ENCODE results near the gene NANP. TPM values are rescaled to one million over a fixed set of nuclear protein-coding genes. Genes with fewer than 3 reads are reported as not detected.

The NANP gene
- total RNA-seq, 1 experiment from 2014 or later, result 2.5 TPM

DNA sequence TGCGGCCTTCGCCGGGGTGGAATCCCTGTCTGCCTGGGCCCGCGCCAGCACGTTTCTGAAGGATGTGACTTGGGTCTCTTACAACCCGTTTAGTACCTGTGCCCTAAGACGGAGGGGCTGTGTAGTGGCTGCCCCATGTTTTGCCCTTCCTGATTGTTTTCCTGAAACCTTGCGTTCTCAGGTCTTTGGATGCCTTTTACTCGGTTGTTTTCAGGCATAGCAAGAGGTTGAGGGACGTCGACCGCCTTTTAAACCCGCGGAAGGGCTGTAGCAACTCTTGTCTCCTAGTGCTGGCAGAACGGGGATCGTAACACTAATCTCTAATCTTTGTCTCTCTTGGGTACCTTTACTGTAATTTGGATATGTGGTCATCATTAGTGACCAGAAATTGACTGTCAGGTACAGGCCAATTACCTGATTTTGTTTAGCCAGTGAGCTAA lies 706 bp upstream of the NANP start:
- intact Hi-C loops (cut with micrococcal nuclease; ENCODE audit: unreplicated experiment), result no loop called here
- Mint-ChIP-seq H3K27ac (ENCODE audit: unreplicated experiment) (peak overlapping the region; percentile 36), H3K27me3 (ENCODE audit: unreplicated experiment) (no peaks in the 10 kb centered on the region), H3K36me3 (ENCODE audit: insufficient read depth, unreplicated experiment) (peaks cover 28% of the 10 kb centered on the region), H3K9me3 (ENCODE audit: low read depth, unreplicated experiment) (peaks cover 2% of the 10 kb centered on the region), H3K4me1 (ENCODE audit: low read depth, unreplicated experiment) (peaks cover 10% of the 10 kb centered on the region), H3K4me3 (ENCODE audit: low read depth, unreplicated experiment) (peak overlapping the region; percentile 87)
- CTCF ChIA-PET, result no interaction called here
- TF ChIP-seq, protein P1, sequence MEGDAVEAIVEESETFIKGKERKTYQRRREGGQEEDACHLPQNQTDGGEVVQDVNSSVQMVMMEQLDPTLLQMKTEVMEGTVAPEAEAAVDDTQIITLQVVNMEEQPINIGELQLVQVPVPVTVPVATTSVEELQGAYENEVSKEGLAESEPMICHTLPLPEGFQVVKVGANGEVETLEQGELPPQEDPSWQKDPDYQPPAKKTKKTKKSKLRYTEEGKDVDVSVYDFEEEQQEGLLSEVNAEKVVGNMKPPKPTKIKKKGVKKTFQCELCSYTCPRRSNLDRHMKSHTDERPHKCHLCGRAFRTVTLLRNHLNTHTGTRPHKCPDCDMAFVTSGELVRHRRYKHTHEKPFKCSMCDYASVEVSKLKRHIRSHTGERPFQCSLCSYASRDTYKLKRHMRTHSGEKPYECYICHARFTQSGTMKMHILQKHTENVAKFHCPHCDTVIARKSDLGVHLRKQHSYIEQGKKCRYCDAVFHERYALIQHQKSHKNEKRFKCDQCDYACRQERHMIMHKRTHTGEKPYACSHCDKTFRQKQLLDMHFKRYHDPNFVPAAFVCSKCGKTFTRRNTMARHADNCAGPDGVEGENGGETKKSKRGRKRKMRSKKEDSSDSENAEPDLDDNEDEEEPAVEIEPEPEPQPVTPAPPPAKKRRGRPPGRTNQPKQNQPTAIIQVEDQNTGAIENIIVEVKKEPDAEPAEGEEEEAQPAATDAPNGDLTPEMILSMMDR (IDR thresholded peaks at IDR 0.05; ENCODE audit: unreplicated experiment), result no peak
- no peak for DNase-seq
- BruUV-seq (replicated peaks), result TSS peak; percentile 49

GRCh38 chr20:25623225-25623735 lies 534 bp downstream of the NANP start:
- BruUV-seq (replicated peaks), result no TSS peak
- Mint-ChIP-seq H3K27me3 (ENCODE audit: unreplicated experiment) (no peaks in the 10 kb centered on the region), H3K9me3 (ENCODE audit: low read depth, unreplicated experiment) (peaks cover 2% of the 10 kb centered on the region), H3K27ac (ENCODE audit: unreplicated experiment) (no peak overlapping the region), H3K36me3 (ENCODE audit: insufficient read depth, unreplicated experiment) (peaks cover 28% of the 10 kb centered on the region), H3K4me1 (ENCODE audit: low read depth, unreplicated experiment) (peaks cover 10% of the 10 kb centered on the region), H3K4me3 (ENCODE audit: low read depth, unreplicated experiment) (peak overlapping the region; percentile 87)
- TF ChIP-seq, protein P1 (IDR thresholded peaks at IDR 0.05; ENCODE audit: unreplicated experiment), result no peak
- CTCF ChIA-PET, result no interaction called here
- peak; percentile 10 for DNase-seq
- intact Hi-C loops (cut with micrococcal nuclease; ENCODE audit: unreplicated experiment), result no loop called here

DNA sequence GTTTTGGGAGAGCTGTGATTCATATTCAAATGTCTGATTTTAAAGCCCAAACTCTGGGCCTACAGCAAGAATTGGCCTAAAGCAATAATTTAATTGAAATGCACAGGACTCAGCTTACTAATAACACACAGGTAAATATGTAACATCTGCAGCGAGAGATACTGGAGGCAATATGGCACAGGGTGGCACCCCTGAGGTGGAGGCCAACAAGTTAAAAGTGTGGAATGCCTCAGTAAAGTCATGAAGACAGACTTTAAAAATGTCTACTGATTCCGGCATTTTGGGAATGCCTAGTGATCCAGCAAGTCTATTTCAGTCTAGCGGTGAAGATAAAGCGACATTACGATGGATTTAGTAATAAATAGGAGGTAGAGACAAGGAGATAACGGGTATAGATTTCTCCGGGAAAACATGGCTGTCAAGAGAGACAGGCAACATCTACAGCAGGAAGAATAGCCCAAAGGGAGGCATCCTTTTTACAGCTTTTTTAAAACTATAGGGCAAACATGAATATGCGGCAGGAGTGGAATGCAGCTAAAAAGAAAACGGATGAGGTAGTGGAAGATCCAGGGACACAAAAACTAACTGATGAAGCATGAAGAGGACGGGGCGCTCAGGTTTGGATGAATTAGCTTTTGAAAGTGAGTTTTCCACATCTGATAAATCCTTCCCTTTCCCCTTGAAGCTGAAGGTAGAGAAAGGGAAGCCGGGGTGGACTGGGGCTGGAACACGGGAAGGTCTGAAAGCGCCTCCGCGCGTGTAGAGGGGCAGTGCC lies 1.2 kb downstream of the NANP start:
- H3K4me3 Mint-ChIP-seq (ENCODE audit: low read depth, unreplicated experiment), result peak overlapping the region; percentile 87
- no peaks in the 10 kb centered on the region for H3K27me3 Mint-ChIP-seq (ENCODE audit: unreplicated experiment)
- TF ChIP-seq, protein P1 (IDR thresholded peaks at IDR 0.05; ENCODE audit: unreplicated experiment), result no peak
- H3K36me3 Mint-ChIP-seq (ENCODE audit: insufficient read depth, unreplicated experiment), result peaks cover 28% of the 10 kb centered on the region
- H3K9me3 Mint-ChIP-seq (ENCODE audit: low read depth, unreplicated experiment), result peaks cover 2% of the 10 kb centered on the region
- BruUV-seq (replicated peaks), result TSS peak; percentile 39
- H3K27ac Mint-ChIP-seq (ENCODE audit: unreplicated experiment), result peak overlapping the region; percentile 89
- DNase-seq, result no peak
- peaks cover 10% of the 10 kb centered on the region for H3K4me1 Mint-ChIP-seq (ENCODE audit: low read depth, unreplicated experiment)
- CTCF ChIA-PET, result no interaction called here
- intact Hi-C loops (cut with micrococcal nuclease; ENCODE audit: unreplicated experiment), result no loop called here

GRCh38 chr20:25622049-25622448 lies 1.8 kb downstream of the NANP start:
- H3K4me3 Mint-ChIP-seq (ENCODE audit: low read depth, unreplicated experiment), result peak overlapping the region; percentile 87
- no peak overlapping the region for H3K27ac Mint-ChIP-seq (ENCODE audit: unreplicated experiment)
- H3K36me3 Mint-ChIP-seq (ENCODE audit: insufficient read depth, unreplicated experiment), result peaks cover 28% of the 10 kb centered on the region
- BruUV-seq (replicated peaks), result no TSS peak
- H3K27me3 Mint-ChIP-seq (ENCODE audit: unreplicated experiment), result no peaks in the 10 kb centered on the region
- no peak for DNase-seq
- TF ChIP-seq, protein P1 (IDR thresholded peaks at IDR 0.05; ENCODE audit: unreplicated experiment), result no peak
- peaks cover 2% of the 10 kb centered on the region for H3K9me3 Mint-ChIP-seq (ENCODE audit: low read depth, unreplicated experiment)
- peaks cover 10% of the 10 kb centered on the region for H3K4me1 Mint-ChIP-seq (ENCODE audit: low read depth, unreplicated experiment)
- CTCF ChIA-PET, result no interaction called here
- intact Hi-C loops (cut with micrococcal nuclease; ENCODE audit: unreplicated experiment), result no loop called here

All from Calu3 (cell line).